GM23338 (cell line): Measurements from ENCODE around the gene PIEZO2. TPM values are rescaled to one million over a fixed set of nuclear protein-coding genes. Genes with fewer than 3 reads are reported as not detected.

Experiments
- ATAC-seq: fragments of 200-7000 bp; cut with Tn5 transposase; 3 replicates; pipeline ENCODE4 v1.9.1; 2020
- DNase-seq: peaks from one replicate; pipeline ENCODE4 v3.0.0-alpha.2; 2015; ENCODE audit warnings: low spot score
- H2AFZ ChIP-seq: fragments of 200-600 bp; sonication (generic); 2 replicates; pipeline ENCODE4 v1.8.0; 2016; ENCODE audit warnings: antibody characterized with exemption, mild to moderate bottlenecking, moderate library complexity
- H3F3A ChIP-seq: fragments of 200-600 bp; sonication (generic); replicated peaks from 2 replicates; pipeline ENCODE4 v1.8.0; 2017; ENCODE audit warnings: antibody characterized with exemption, mixed run types, low read depth
- H3K27ac ChIP-seq: fragments of 200-600 bp; sonication (generic); 2 replicates; pipeline ENCODE4 v1.6.1; 2016; ENCODE audit warnings: low read depth
- H3K27me3 ChIP-seq: fragments of 200-600 bp; sonication (generic); 2 replicates; pipeline ENCODE4 v1.8.0; 2016; ENCODE audit warnings: mild to moderate bottlenecking, mixed run types, moderate library complexity; ENCODE audit not compliant: insufficient read depth
- H3K36me3 ChIP-seq: fragments of 200-600 bp; sonication (generic); 2 replicates; pipeline ENCODE4 v1.8.0; 2016; ENCODE audit warnings: mild to moderate bottlenecking; ENCODE audit not compliant: insufficient read depth
- H3K4me1 ChIP-seq: fragments of 200-600 bp; sonication (generic); 2 replicates; pipeline ENCODE4 v1.8.0; 2016; ENCODE audit warnings: mild to moderate bottlenecking, moderate library complexity; ENCODE audit not compliant: insufficient read depth
- H3K4me2 ChIP-seq: fragments of 200-600 bp; sonication (generic); 2 replicates; pipeline ENCODE4 v1.7.1; 2017; ENCODE audit warnings: mixed run types
- H3K4me3 ChIP-seq: fragments of 200-600 bp; sonication (generic); 2 replicates; pipeline ENCODE4 v1.6.1; 2016; ENCODE audit warnings: mixed run types
- H3K79me2 ChIP-seq: fragments of 200-600 bp; sonication (generic); replicated peaks from 2 replicates; pipeline ENCODE4 v1.8.0; 2017; ENCODE audit warnings: mild to moderate bottlenecking; ENCODE audit not compliant: insufficient read depth
- H3K9me2 ChIP-seq: fragments of 200-600 bp; sonication (generic); 2 replicates; pipeline ENCODE4 v1.8.0; 2017; ENCODE audit not compliant: insufficient read depth
- H4K20me1 ChIP-seq: fragments of 200-600 bp; sonication (generic); replicated peaks from 2 replicates; pipeline ENCODE4 v1.8.0; 2017; ENCODE audit warnings: mild to moderate bottlenecking; ENCODE audit not compliant: insufficient read depth
- H3K27ac Mint-ChIP-seq: 2 replicates; pipeline ENCODE4 v1.8.0; 2020; ENCODE audit warnings: inconsistent platforms, mild to moderate bottlenecking, moderate library complexity, mixed read lengths
- H3K27me3 Mint-ChIP-seq: 3 replicates; pipeline ENCODE4 v1.8.0; 2022; ENCODE audit warnings: low read depth, mild to moderate bottlenecking, moderate library complexity, mixed read lengths, inconsistent platforms; ENCODE audit not compliant: insufficient read depth, poor library complexity
- H3K36me3 Mint-ChIP-seq: 3 replicates; pipeline ENCODE4 v1.8.0; 2021; ENCODE audit warnings: low read depth, mild to moderate bottlenecking, inconsistent platforms, moderate library complexity, mixed read lengths
- H3K4me1 Mint-ChIP-seq: 3 replicates; pipeline ENCODE4 v1.8.0; 2020; ENCODE audit warnings: mild to moderate bottlenecking, inconsistent platforms, mixed read lengths
- H3K4me3 Mint-ChIP-seq: 3 replicates; pipeline ENCODE4 v1.8.0; 2021; ENCODE audit warnings: moderate library complexity, mild to moderate bottlenecking, inconsistent platforms, mixed read lengths
- H3K9me3 Mint-ChIP-seq: 3 replicates; pipeline ENCODE4 v1.8.0; 2020; ENCODE audit warnings: moderate library complexity, mild to moderate bottlenecking, inconsistent platforms, mixed read lengths
- CTCF ChIP-seq, 2 experiments: fragments of 200-600 bp in 1 of 2; sonication (generic) in 1 of 2; conservative IDR thresholded peaks; 2 replicates each; pipeline versions ENCODE4 v1.5.1 to v1.6.1; 2016 to 2017; ENCODE audit warnings: antibody characterized with exemption in 2 of 2, low read depth in 2 of 2, mild to moderate bottlenecking in 2 of 2, moderate library complexity in 1 of 2
- EZH2 ChIP-seq: fragments of 200-600 bp; sonication (generic); IDR thresholded peaks from one replicate; pipeline ENCODE4 v1.8.0; 2017; ENCODE audit warnings: antibody characterized with exemption, mild to moderate bottlenecking, low read depth; ENCODE audit not compliant: unreplicated experiment
- EZH2phosphoT487 ChIP-seq: fragments of 200-600 bp; sonication (generic); IDR thresholded peaks from one replicate; pipeline ENCODE4 v1.8.1; 2018; ENCODE audit warnings: antibody characterized with exemption; ENCODE audit not compliant: unreplicated experiment
- JUNB ChIP-seq: IDR thresholded peaks from one replicate; pipeline ENCODE4 v1.6.1; 2016; ENCODE audit warnings: antibody characterized with exemption; ENCODE audit not compliant: unreplicated experiment
- NANOG ChIP-seq: IDR thresholded peaks from 2 replicates; pipeline ENCODE4 v1.6.1; 2016; ENCODE audit warnings: antibody characterized with exemption, borderline replicate concordance
- POLR2AphosphoS5 ChIP-seq: IDR thresholded peaks from 2 replicates; pipeline ENCODE4 v1.6.1; 2016; ENCODE audit warnings: antibody characterized with exemption, low read depth
- ZNF331 ChIP-seq: fragments of 250-450 bp; sonication (Bioruptor Pico); IDR thresholded peaks from 2 replicates; pipeline ENCODE4 v1.5.0; 2020; ENCODE audit warnings: low read depth, mild to moderate bottlenecking, moderate library complexity
- ZNF462 ChIP-seq: fragments of 250-450 bp; sonication (Bioruptor Pico); IDR thresholded peaks from 2 replicates; pipeline ENCODE4 v1.5.0; 2020; ENCODE audit warnings: mild to moderate bottlenecking, moderate library complexity
- polyA plus RNA-seq: library from polyadenylated mRNA; unstranded; fragments of >200 nt; fragmentation: Nextera tagmentation; extraction: Ambion mirVana; gene quantifications from 2 replicates; pipeline ENCODE4 v1.2.1, GENCODE V29; 2016
- total RNA-seq: library from RNA; depleted of rRNA; stranded (reverse); fragments of >200 nt; shearing (Covaris generic); gene quantifications from 2 replicates; pipeline ENCODE4 v1.2.3, GENCODE V29; 2014

The PIEZO2 gene
- total and polyA plus RNA-seq, 2 experiments from 2014 or later: 4.8 to 8.2 TPM

GRCh38 chr18:10745971-10746370, 403.4 kb downstream of the PIEZO2 start:
- Mint-ChIP-seq H3K36me3 (peaks cover 7% of the 10 kb centered on the region; the same call in 2 of the 3 replicates), H3K9me3 (no peaks in the 10 kb centered on the region), H3K27me3 (no peaks in the 10 kb centered on the region), H3K27ac (no peak overlapping the region), H3K4me1 (no peaks in the 10 kb centered on the region), H3K4me3 (no peak overlapping the region)
- Histone ChIP-seq H3K4me2 (no peak overlapping the region), H3K4me3 (no peak overlapping the region), H3K4me1 (no peaks in the 10 kb centered on the region), H3K9me2 (0 out of 2 replicates have a peak, but pooled peaks cover 4% of the 10 kb centered on the region), H3K27ac (no peak overlapping the region), H3K27me3 (no peaks in the 10 kb centered on the region), H2AFZ (no peak overlapping the region), H3K79me2 (no peaks in the 10 kb centered on the region), H3F3A (no peaks in the 10 kb centered on the region), H4K20me1 (no peaks in the 10 kb centered on the region), H3K36me3 (no peaks in the 10 kb centered on the region)
- TF ChIP-seq POLR2AphosphoS5 (no peak), NANOG (no peak), ZNF331 (CRISPR knock-in tag) (no peak)
- ATAC-seq (no peak), DNase-seq (no peak)

GRCh38 chr18:10745219-10745618, 404.1 kb downstream of the PIEZO2 start:
- ATAC-seq (no peak), DNase-seq (no peak)
- Histone ChIP-seq H2AFZ (no peak overlapping the region), H3K4me1 (no peaks in the 10 kb centered on the region), H3K27me3 (no peaks in the 10 kb centered on the region), H3K4me2 (no peak overlapping the region), H3K9me2 (0 out of 2 replicates have a peak, but pooled peaks cover 4% of the 10 kb centered on the region), H4K20me1 (no peaks in the 10 kb centered on the region), H3K36me3 (no peaks in the 10 kb centered on the region), H3K27ac (no peak overlapping the region), H3F3A (no peaks in the 10 kb centered on the region), H3K4me3 (no peak overlapping the region), H3K79me2 (no peaks in the 10 kb centered on the region)
- H3K4me1 Mint-ChIP-seq: no peaks in the 10 kb centered on the region
- H3K4me3 Mint-ChIP-seq: no peak overlapping the region
- H3K27ac Mint-ChIP-seq: no peak overlapping the region
- H3K9me3 Mint-ChIP-seq: no peaks in the 10 kb centered on the region
- TF ChIP-seq EZH2phosphoT487 (no peak), ZNF462 (no peak), JUNB (no peak), CTCF (conservative IDR thresholded peaks at IDR 0.05; ENCODE audit: low read depth in 2 of 2) (no peak), POLR2AphosphoS5 (no peak), ZNF331 (CRISPR knock-in tag) (no peak), EZH2 (no peak)
- no peaks in the 10 kb centered on the region for H3K27me3 Mint-ChIP-seq
- H3K36me3 Mint-ChIP-seq: peaks cover 7% of the 10 kb centered on the region; the same call in 2 of the 3 replicates
